Activated T-cell treated with anti-CD3 and anti-CD28 coated beads, Interleukin-2, amount 50 U/mL, for 72 hours (primary cell): Measurements from ENCODE around the gene TAF4. TPM values are rescaled to one million over a fixed set of nuclear protein-coding genes. Genes with fewer than 3 reads are reported as not detected.
"Not testable (repeated sequence)": the region's sequence is repeated elsewhere in the genome, so short reads cannot be mapped to it uniquely, and the experiment has no call there.

Source experiments
- ATAC-seq, 2 donors: fragments of 150-1000 bp; cut with Tn5 transposase; replicated peaks in 1 of 2; 2 replicates each; pipeline ENCODE4 v1.10.0; 2021; ENCODE audit warnings: moderate library complexity in 2 of 2, mild to moderate bottlenecking in 1 of 2
- DNase-seq, 2 donors: peaks; one replicate each; pipeline ENCODE4 v3.0.0; 2021 to 2022; ENCODE audit warnings: mixed read lengths in 1 of 2
- H3K27ac Mint-ChIP-seq: one replicate; pipeline ENCODE4 v1.8.0; 2022; ENCODE audit warnings: mild to moderate bottlenecking, moderate library complexity, mixed read lengths
- H3K27me3 Mint-ChIP-seq: one replicate; pipeline ENCODE4 v1.8.0; 2022; ENCODE audit warnings: low read depth, mixed read lengths
- H3K36me3 Mint-ChIP-seq, 2 donors: one replicate each; pipeline ENCODE4 v1.8.0; 2022; ENCODE audit warnings: mixed read lengths in 2 of 2, mild to moderate bottlenecking in 1 of 2; ENCODE audit not compliant: insufficient read depth in 2 of 2
- H3K4me1 Mint-ChIP-seq: one replicate; pipeline ENCODE4 v1.8.0; 2022; ENCODE audit warnings: low read depth, mixed read lengths
- H3K4me3 Mint-ChIP-seq, 2 donors: one replicate each; pipeline ENCODE4 v1.8.0; 2022; ENCODE audit warnings: mild to moderate bottlenecking in 2 of 2, mixed read lengths in 2 of 2, moderate library complexity in 2 of 2
- H3K9me3 Mint-ChIP-seq, 2 donors: one replicate each; pipeline ENCODE4 v1.8.0; 2022; ENCODE audit warnings: mixed read lengths in 2 of 2
- total RNA-seq, 2 donors: library from RNA; stranded (reverse); gene quantifications; one replicate each; pipeline ENCODE4 v1.2.3, GENCODE V29; 2022

TAF4 gene
- total RNA-seq, 2 donors from 2014 or later: 15.7 to 21.5 TPM

- Mint-ChIP-seq H3K27me3 (no peaks in the 10 kb centered on the region), H3K4me1 (no peaks in the 10 kb centered on the region), H3K9me3 (no peaks in the 10 kb centered on the region), H3K4me3 (no peak overlapping the region), H3K36me3 (peaks cover 2 to 8% of the 10 kb centered on the region in 2 donors), H3K27ac (no peak overlapping the region)
- ATAC-seq: no peak
- no peak for DNase-seq
Observed at GRCh38 chr20:61975407-61976129, 90.1 kb downstream of the TAF4 start.

- Mint-ChIP-seq H3K36me3 (peaks cover 2 to 8% of the 10 kb centered on the region in 2 donors), H3K4me1 (no peaks in the 10 kb centered on the region), H3K27ac (no peak overlapping the region), H3K27me3 (no peaks in the 10 kb centered on the region), H3K9me3 (no peaks in the 10 kb centered on the region), H3K4me3 (no peak overlapping the region)
- ATAC-seq (no peak), DNase-seq (no peak)
Observed at GRCh38 chr20:61974357-61974665, 91.4 kb downstream of the TAF4 start.

- H3K27me3 Mint-ChIP-seq: no peaks in the 10 kb centered on the region
- no peak overlapping the region for H3K27ac Mint-ChIP-seq
- no peaks in the 10 kb centered on the region for H3K9me3 Mint-ChIP-seq
- no peak overlapping the region for H3K4me3 Mint-ChIP-seq
- no peak for ATAC-seq
- H3K36me3 Mint-ChIP-seq: peaks cover 2 to 8% of the 10 kb centered on the region in 2 donors
- no peak for DNase-seq
- H3K4me1 Mint-ChIP-seq: no peaks in the 10 kb centered on the region
Observed at GRCh38 chr20:61973515-61974356, 91.9 kb downstream of the TAF4 start.

- H3K4me3 Mint-ChIP-seq: no peak overlapping the region
- H3K36me3 Mint-ChIP-seq: peaks cover 2 to 8% of the 10 kb centered on the region in 2 donors
Observed at GRCh38 chr20:61972636-61973508, 92.8 kb downstream of the TAF4 start.

GRCh38 chr20:61971595-61971994, 94.1 kb downstream of the TAF4 start:
- not testable (repeated sequence) for H3K36me3 Mint-ChIP-seq, H3K4me3 Mint-ChIP-seq, H3K27ac Mint-ChIP-seq, ATAC-seq, H3K27me3 Mint-ChIP-seq, H3K9me3 Mint-ChIP-seq, H3K4me1 Mint-ChIP-seq, DNase-seq

More at GRCh38 chr20:61972636-61973508, 92.8 kb downstream of the TAF4 start:
- ATAC-seq: no peak
- Mint-ChIP-seq H3K9me3 (no peaks in the 10 kb centered on the region), H3K4me1 (no peaks in the 10 kb centered on the region), H3K27me3 (peaks cover 4% of the 10 kb centered on the region), H3K27ac (no peak overlapping the region)
- no peak for DNase-seq

- H3K9me3 Mint-ChIP-seq: no peaks in the 10 kb centered on the region
- H3K4me3 Mint-ChIP-seq: no peak overlapping the region
- H3K27me3 Mint-ChIP-seq: peaks cover 12% of the 10 kb centered on the region
- no peak for ATAC-seq
- H3K36me3 Mint-ChIP-seq: peaks cover 2 to 6% of the 10 kb centered on the region in 2 donors
- no peaks in the 10 kb centered on the region for H3K4me1 Mint-ChIP-seq
- no peak for DNase-seq
- H3K27ac Mint-ChIP-seq: no peak overlapping the region
Observed at GRCh38 chr20:61970357-61970756, 95.3 kb downstream of the TAF4 start.

GRCh38 chr20:61969806-61970205, 95.9 kb downstream of the TAF4 start:
- peaks cover 2 to 6% of the 10 kb centered on the region in 2 donors for H3K36me3 Mint-ChIP-seq
- H3K27ac Mint-ChIP-seq: no peak overlapping the region
- H3K4me3 Mint-ChIP-seq: no peak overlapping the region

GRCh38 chr20:61968932-61969331, 96.7 kb downstream of the TAF4 start:
- no peaks in the 10 kb centered on the region for H3K9me3 Mint-ChIP-seq
- H3K4me3 Mint-ChIP-seq: no peak overlapping the region
- ATAC-seq (no peak), DNase-seq (no peak)
- no peak overlapping the region for H3K27ac Mint-ChIP-seq
- H3K27me3 Mint-ChIP-seq: peaks cover 13% of the 10 kb centered on the region
- H3K4me1 Mint-ChIP-seq: no peaks in the 10 kb centered on the region
- H3K36me3 Mint-ChIP-seq: peaks cover 2 to 3% of the 10 kb centered on the region in 2 donors

More at GRCh38 chr20:61969806-61970205, 95.9 kb downstream of the TAF4 start:
- no peak for DNase-seq
- peaks cover 12% of the 10 kb centered on the region for H3K27me3 Mint-ChIP-seq
- no peaks in the 10 kb centered on the region for H3K9me3 Mint-ChIP-seq
- no peaks in the 10 kb centered on the region for H3K4me1 Mint-ChIP-seq
- no peak for ATAC-seq

- Mint-ChIP-seq H3K9me3 (no peaks in the 10 kb centered on the region), H3K36me3 (peaks cover 0 to 2% of the 10 kb centered on the region in 2 donors), H3K27ac (no peak overlapping the region), H3K4me3 (no peak overlapping the region), H3K4me1 (no peaks in the 10 kb centered on the region), H3K27me3 (peaks cover 18% of the 10 kb centered on the region)
- ATAC-seq: no peak
- DNase-seq: no peak
Observed at GRCh38 chr20:61968036-61968810, 97.5 kb downstream of the TAF4 start.

GRCh38 chr20:61967300-61967699, 98.4 kb downstream of the TAF4 start:
- Mint-ChIP-seq H3K9me3 (no peaks in the 10 kb centered on the region), H3K4me1 (no peaks in the 10 kb centered on the region)
- no peak for ATAC-seq

GRCh38 chr20:61966492-61967244, 99.0 kb downstream of the TAF4 start:
- Mint-ChIP-seq H3K9me3 (no peaks in the 10 kb centered on the region), H3K4me1 (no peaks in the 10 kb centered on the region), H3K4me3 (no peak overlapping the region), H3K27ac (no peak overlapping the region), H3K27me3 (peaks cover 18% of the 10 kb centered on the region), H3K36me3 (no peaks in the 10 kb centered on the region)
- no peak for ATAC-seq
- no peak for DNase-seq

More at GRCh38 chr20:61967300-61967699, 98.4 kb downstream of the TAF4 start:
- Mint-ChIP-seq H3K27ac (no peak overlapping the region), H3K36me3 (peaks cover 0 to 2% of the 10 kb centered on the region in 2 donors), H3K27me3 (peaks cover 18% of the 10 kb centered on the region), H3K4me3 (no peak overlapping the region)
- no peak for DNase-seq
